SK-N-MC (cell line): ENCODE measurements around the gene CFAP107.

Experiments used
- EZH2 ChIP-seq: fragments of 200-600 bp; sonication (generic); IDR thresholded peaks from one replicate; pipeline ENCODE4 v1.6.1; 2017; ENCODE audit warnings: antibody characterized with exemption
- POLR2AphosphoS5 ChIP-seq: IDR thresholded peaks from 2 replicates; pipeline ENCODE4 v1.6.1; 2012; ENCODE audit warnings: mild to moderate bottlenecking, low read depth, low read length, borderline replicate concordance

DNA sequence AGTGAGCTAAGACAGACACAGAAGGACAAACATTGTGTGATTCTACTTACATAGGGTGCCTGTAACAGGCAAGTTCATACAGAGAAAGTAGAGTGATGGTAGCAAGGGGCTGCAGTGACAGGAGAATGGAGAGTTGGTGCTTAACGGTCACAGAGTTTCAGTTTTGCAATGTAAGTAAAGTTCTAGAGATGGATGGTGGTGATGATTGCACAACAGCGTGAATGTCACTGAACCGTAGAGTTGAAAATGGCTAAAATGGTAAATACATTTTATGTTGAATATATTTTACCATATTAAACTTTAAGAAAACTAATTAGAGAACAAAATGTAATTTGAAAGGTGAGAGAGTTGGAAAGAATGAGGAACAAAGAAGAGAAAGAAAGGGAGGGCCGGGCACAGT is 8.7 kb downstream of the CFAP107 start:
- TF ChIP-seq POLR2AphosphoS5, result no peak
- TF ChIP-seq EZH2, result no peak
